HG03520 (cell line): ENCODE data around the gene RHOF.
"Not testable (repeated sequence)": the region's sequence is repeated elsewhere in the genome, so short reads cannot be mapped to it uniquely, and the experiment has no call there.

Source experiments
- ATAC-seq: cut with Tn5 transposase; IDR thresholded peaks from one replicate; pipeline ENCODE4 v1.9.1; 2021; ENCODE audit warnings: mild to moderate bottlenecking, moderate library complexity; ENCODE audit not compliant: unreplicated experiment

The RHOF gene

DNA sequence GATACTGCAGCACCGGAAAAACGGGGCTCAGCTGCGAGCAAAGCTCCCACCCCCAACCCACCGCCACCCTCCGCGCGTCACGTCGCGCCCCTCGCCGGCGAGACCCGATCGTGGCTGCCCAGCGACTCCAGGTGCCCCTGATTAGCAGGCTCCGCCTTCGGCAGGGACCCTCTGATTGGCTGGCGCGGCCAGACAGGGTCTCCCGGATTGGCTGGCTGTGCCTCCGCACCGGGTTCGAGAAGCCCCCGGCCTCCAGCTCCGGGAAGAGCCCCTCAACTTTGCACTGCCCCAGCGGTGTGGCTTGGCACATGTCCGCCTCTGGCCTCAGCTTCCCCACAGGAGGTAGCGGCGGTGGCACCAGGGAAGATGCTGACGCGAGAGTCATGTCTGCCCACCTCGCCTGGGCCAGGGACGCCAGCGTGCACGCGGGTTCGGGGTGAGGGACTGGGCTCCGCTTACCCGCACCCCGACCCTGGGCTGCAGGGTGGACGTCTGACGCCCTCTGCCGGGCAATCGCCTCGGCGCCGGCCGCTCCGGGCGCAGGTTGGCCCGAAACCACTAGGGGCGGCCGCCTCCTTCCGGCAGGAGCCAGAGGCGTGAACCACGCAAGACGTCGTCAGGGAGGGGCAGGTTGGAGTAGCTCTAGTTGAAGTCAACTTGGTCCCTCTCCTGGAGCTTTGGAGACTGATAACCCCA lies 498 bp upstream of the RHOF start:
- peak; percentile 54 for ATAC-seq

DNA sequence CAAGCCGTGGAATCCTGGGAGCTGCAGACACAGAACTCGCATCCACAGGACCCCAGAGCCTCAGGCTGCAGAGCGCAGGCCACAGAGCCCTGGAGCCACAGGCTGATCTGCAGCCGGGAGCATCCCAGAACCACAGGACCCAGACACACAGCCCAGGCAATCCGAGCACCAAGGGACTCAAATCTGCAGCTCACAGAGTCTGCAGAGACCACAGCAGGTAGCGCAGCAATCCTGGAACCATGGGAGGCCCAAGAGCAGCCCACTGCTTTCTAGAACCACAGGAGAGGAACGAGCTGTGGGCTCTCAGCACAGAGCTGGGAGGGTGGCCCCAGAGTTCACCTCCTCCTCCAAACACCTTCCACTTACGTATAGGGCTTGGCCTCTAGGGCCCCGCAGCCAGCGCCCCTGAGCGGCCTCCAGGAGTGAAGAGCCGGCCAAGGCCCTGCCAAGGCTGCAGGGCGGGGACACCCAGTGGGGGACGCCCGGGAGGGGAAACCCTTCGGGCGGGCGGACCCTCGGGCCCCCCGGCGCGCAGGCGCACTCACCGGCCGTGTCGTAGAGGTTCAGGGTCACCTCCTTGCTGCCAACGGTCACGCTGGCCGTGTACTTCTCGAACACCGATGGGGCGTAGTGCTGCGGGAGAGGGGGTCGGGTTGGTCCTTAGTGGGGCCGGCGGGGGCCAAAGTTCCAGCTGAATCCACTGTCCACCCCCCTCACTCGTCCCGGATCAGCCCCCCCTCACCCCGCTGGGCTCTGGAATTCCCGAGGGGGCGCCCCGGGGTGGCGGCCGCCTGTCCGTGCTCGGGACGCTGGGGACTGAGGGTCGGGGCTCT lies 665 bp downstream of the RHOF start:
- ATAC-seq, result no peak

DNA sequence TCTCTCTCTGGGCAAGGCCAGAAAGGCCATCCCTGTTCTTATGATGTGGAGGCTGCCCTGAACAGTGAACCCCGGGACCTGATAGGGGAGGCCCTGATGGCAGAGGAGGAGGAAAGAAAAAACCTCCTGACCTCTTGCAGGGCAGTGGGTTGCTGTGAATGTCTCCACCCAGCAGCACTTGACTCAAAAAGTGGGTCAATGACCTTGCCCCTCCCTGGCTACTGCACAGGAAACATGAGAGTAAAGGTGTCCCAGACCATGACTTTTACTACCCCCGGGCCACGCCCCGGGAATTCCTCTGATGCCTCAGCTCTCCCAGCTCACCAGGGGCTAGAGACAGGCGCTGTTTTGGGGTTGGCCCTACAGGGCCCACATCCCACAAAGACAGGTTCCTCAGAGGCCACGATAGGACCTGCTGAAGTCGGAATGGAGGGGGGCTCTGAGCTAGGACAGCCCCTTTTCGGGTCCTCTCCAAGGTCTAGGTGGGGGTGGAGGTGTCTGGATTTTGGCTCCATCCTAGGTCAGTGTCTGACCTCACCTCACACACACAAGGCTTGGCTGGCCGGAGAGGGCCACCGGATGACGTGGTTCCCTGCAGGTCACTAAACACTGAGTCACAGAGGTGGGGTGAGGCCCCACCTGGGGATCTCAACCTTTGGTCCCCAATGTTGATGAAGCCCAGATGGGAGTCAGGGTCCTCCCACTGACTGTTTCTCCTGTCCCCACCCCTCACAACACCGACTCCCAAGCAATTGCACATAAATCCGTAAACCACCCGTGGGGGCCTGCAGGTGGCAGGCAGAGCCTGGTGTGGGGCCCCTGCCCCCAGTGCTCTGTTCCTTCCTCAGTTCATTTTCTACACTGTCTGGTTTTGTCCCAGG lies 1.6 kb downstream of the RHOF start:
- ATAC-seq, result no peak

DNA sequence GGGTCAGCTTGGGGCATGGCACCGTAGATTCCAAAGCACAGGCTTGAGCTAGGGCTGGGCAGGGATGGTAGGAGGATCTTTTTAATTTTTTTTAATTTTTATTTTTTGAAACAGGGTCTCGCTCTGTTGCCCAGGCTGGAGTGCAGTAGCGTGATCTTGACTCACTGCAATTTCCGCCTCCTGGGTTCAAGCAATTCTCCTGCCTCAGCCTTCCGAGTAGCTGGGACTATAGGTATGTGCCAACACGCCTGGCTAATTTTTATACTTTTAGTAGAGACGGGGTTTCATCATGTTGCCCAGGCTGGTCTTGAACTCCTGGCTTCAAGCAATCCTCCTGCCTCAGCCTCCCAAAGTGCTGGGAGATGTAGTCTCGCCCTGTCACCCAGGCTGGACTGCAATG lies 2.7 kb downstream of the RHOF start:
- ATAC-seq, result not testable (repeated sequence)

DNA sequence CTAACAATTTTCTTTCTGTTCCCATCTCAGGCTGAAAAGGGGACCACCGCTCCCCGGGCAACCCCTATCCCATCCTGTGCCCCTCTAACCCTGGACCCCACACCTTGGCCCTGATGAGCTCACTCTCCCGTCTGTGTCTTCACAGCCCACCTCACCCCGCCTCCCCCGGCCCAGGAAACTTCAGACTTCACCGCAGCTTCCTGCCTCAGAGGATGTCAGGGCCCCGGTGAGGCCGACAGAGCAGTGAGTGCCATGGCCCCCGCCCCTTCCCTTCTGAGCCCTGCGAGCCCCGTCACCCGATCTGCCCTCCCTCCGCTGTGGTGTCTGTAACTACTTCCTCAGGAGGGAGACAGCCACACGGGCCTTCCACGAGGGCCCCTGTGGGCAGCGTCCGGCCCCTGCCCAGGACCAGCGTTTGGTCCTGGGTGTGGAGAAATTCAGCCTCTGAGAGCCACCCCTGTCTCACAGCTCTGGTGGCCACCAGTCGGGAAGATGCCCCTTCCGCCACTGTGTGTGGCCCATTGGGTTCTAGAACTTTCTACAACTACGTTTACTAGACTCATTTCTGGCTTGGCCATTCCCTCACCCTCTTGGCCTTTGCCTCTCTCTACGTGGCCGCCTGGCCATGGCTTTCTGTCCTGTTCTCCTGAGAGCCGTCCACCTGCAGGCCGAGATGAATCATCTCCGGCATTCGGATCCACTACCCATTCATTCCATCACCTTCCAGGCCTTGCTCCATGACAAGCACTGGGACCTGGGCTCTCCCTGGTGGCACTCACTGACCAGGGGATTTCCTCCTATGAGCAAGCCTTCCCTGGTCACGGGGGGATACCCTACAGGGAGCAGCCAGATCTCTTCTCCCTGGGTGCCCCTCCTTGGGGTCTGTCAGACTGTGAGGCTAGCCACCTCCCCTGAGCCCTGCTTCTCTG lies 3.4 kb downstream of the RHOF start:
- peak; percentile 23 for ATAC-seq

DNA sequence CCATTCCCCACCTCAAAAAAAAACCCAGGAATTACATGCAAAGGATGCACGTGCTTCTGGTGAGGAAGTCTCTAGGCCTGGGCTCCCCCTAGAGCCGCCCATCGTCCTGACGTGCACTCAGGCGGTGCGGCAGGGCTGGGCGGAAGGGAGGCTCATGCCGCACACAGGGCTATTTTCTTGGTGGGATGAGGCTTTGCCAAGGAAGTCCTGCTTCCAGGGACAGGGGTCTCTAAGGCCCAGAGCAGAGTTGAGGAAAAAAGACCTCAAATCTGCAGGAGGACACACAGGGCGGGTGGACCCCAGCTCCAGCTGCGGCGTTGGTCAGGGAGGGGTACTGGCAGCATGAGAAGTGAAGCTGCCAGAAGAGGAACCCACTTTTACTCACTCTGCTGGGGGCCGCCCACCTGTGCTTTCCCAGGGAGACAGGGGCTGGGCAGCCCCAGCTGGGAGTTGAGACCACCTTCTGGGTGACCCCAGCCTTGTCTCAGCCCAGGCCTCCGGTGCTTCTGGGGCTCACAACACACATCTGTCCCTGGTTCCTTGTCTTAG lies 4.2 kb downstream of the RHOF start:
- ATAC-seq, result no peak

DNA sequence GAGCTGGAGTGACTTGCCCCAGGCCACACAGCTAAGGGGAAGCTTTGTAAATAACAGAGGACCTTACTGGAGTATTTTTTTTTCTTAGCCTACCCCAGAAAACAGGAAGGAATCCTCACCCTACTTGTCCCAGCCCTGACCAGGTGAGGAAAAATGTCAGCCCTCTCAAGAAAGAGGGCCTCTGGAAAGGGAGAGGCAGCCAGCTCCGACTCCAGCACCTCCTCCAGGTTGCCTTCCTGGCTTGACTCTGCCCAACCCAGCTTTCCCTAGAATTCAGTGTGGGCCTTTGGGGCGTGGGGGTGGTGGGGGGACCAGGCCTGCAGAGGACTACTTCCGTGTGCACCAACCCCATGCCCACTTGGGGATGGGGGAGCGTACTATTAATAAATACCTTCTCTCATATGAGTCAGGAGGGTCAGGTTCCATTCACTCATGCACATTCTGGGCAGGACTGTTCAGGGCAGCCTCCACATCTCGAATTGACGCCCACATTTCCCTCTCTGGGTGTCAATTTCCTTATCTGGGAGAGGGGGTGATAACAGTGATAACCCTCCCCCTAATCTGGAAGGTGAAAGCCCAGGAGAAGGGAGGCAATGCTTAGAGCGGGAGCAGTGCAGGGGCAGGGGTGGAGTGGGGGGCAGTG lies 5.2 kb downstream of the RHOF start:
- ATAC-seq, result no peak

DNA sequence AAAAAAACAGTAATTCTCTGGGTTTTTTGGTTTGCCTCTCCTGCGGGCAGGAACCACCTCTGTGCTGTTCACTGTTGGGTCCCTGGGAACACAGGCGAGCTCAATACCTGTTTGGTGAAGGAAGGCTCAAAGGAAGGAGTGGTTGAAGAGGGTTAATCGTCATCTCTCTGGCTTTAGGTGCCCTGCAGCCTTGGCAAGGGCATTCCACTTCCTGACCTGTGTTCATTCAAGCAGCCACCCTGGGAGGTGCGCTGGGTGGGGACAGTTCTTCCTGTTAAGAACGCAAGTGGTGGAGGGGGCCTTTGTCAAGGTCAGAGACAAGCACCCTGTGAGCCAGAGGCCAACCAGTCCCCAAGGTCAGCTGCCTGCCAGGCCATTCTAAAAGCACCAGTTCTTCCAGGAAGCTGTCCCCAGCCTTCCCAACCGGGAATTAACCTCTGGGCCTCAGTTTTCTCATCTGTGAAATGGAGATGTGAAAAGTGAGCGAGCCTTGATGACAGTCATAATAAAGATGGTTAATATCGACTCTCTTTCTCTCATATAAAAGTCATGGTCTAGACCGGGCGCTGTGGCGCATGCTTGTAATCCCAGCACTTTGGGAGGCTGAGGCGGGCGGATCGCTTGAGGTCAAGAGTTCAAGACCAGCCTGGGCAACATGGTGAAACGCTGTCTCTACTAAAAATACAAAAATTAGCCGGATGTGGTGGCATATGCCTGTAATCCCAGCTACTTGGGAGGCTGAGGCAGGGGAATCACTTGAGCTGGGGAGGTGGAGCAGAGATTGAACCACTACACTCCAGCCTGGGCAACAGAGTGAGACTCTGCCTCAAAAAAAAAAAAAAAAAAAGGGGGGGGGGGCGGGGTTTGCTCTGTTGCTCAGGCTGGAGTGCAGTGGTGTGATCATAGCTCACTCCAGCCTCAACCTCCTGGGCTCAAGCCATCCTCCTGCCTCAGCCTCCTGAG lies 6.1 kb downstream of the RHOF start:
- ATAC-seq, result no peak

DNA sequence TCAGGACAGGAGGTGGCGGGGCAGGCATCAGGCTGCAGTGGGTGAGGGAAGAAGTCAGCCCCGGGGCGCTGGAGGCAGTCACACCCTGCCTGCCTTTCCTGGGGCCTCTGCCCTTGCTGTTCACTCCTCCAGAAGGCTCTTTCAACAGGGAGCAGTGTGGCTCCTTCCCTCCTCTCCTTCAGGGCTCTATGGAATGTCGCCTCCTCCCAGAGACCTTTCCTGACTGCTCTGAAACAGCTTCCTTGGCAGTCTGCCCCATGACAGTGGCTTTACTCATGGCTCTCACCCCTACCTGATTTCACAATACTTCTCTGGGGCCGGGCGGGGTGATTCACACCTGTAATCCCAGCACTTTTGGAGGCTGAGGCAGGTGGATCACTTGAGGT lies 7.1 kb downstream of the RHOF start:
- ATAC-seq, result no peak

DNA sequence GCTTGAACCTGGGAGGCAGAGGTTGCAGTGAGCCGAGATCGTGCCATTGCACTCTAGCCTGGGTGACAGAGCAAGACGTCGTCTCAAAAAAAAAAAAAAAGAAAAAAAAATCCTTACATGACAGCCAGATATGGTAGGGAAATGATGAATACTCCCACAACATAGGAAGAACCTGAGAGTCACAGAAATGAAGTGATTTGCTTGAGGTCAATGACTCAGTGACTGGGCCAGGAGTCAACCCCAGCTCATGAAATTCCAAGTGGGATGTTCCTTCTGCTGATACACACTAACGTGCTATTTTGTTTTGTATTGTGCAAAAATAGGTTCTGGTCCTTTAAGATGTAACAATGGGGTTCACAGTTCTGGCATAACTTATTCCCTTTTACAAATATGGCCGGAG lies 9.0 kb downstream of the RHOF start:
- ATAC-seq, result no peak

DNA sequence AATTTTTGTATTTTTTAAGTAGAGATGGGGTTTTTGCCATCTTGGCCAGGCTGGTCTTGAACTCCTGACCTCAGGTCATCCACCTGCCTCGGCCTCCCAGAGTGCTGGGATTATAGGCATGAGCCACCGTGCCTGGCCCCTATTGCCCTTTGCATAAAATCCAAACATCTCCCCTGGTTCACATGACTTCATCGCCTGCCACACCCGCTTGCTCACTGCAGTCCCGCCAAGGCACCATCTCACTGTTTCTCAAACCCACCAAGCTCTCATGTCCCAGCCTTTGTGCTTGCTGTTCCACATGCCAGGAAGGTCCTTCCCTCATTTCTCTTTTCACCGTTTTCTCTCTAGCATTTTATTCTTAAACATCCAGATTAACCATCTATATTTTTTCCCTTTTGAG lies 9.7 kb downstream of the RHOF start:
- no peak for ATAC-seq

DNA sequence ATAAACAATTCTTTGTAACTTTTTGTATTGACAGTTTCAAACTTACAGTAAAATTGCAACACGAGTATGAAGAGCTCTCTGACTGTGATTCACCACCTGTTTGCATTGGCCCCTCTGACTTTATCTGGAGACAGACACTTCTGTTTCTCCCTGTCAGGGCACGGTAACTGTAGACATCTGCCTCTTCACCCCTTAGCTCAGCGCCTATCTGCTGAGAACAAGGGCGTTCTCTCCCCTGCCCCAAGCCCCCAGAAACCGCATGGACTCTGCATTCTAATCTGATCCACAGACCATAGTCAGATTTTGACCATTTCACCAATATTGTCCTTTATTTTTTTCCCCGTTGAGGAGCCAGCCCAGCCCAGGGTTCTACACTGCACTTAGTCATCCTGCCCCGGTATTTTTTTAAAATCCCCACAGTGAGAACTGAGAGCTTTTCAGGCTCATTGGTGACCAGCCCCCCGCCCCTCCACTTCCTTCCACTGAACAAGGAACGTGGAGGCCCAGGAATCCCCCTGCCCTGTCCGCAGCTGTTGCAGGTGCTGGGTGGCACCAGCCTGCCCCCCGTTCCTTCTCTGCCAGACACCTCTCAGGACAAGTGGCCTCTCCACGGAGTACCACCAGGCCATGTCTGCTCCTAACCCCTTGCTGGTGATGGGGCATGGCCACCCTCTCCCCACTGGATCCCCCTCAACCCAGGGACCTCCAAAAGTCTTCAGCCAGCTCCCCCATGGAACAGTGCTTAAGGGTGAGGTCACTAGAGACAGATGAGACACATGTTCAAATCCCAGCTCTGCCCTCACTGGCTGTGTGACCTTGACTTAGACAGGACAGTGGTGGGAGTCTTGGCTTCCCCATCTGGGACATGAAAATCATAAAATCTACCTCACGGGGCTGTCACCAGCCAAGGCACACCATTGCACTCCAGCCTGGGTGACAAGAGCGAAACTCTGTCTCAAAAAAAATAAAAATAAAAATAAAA lies 11.2 kb downstream of the RHOF start:
- no peak for ATAC-seq

DNA sequence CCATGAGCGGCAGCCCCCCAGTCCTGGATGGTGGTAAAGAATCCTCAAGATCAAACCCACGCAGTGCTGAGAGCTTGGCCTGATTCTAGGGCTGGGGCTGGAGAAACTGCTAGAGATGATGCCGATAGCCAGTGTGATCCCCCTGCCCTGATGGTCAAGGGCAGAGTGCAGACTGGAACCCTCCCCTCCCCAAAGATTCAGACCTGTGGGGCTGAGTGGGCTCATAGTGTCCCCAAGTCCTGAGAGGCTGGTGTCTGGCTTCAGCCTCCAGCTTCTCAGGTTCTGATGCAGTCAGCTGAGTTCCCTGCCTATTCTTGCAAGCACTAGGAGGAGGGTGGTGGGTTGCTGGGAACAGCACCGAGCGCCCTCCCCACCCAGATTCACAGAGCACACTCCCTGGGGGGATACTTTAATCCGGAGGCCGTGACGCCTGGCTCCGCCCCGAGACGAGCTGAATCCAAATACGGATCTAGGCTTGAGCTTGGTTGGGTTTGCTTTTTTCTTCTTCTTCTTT lies 11.9 kb downstream of the RHOF start:
- ATAC-seq, result no peak

DNA sequence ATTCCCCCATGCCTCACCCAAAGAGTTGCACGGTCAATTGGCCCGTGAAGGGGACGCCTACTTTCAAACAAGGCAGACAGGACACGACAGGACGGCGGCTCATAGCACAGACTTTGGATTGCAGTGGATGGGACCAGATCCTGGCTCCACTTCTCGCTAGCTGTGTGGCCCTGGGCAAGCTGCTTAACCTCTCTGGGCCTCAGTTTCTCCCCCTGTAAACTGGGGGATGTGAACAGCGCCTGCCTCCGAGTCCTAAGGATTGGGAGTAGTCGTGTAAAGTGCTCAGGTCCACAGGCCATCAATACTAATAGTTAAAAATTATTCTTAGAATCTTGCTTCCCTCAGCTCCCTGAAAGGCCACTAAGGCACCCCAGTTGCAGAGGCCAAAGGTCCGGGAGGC lies 13.1 kb downstream of the RHOF start:
- ATAC-seq, result no peak

DNA sequence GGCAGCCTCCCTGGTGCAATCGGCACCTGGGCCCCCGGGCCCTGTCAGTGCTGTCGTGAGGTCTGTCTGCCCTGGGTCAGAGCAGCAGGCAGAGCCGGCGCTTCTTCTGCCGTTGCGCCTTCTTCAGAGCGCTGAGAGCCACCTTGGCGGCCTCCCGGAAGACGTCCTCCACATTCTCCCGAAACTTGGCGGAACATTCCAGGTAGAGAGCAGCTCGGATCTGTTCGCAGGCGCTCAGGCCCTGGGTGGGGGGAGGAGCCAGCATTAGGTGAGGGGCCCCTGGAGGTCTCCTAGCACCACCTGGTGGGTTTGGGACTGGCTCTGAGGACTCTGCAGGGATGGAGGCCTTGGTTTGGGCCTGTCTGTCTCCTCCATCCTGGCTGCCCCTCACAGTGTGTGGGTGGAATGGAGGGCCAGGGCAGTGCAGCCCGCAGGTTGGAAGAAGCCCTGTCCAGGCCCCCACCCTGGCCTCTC lies 14.0 kb downstream of the RHOF start:
- ATAC-seq, result no peak

DNA sequence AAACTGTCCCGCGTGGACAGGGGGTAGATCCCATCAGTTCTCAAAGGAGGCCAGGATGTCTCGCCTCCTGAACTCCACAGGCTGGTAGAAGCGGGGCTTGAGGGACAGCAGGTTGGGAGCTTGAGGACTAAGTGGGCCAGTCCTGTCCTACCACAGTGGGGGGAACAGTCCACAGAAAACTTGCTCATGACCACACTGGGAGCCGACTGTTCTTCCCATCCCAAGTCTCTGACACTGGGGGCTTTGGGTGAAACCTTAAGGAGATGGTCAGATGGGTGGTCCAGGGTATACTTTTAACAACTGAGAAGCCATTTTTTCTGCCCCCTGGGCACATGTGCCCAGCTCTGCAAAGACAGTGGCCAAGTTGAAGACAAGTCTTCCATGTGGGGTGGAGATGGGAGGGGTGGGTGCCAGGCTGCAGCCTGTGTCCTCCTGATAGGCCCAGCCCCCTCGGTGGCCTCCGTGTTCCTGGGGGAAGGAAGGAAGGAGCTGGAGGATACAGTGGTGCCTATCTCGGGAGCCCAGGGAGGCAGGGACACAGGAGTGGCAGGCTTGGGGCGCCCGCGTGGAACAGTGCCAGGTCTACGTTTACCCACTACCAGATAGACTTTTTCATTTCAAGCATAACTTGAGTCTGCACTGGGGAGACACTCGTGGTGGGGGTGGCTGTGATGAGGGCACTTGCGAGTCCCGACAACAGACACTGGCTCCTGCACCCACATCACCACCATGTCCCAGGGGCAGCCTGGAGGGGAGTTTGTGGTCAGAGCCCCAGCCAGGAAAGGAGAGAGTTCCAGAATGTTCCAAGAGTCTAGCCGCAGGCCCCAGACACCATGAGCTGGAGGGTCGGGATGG lies 14.7 kb downstream of the RHOF start:
- no peak for ATAC-seq
